Brain microvascular endothelial cell (primary cell): ENCODE results near the gene DDX25.

Source experiments
- DNase-seq: peaks from one replicate; pipeline ENCODE4 v3.0.0-alpha.2; 2020
- H3K27ac ChIP-seq: fragments of 250-450 bp; sonication (Bioruptor Pico); 2 replicates; pipeline ENCODE4 v1.5.1; 2020; ENCODE audit warnings: mild to moderate bottlenecking, moderate library complexity
- H3K27me3 ChIP-seq: fragments of 250-450 bp; sonication (Bioruptor Pico); replicated peaks from 2 replicates; pipeline ENCODE4 v1.5.1; 2020; ENCODE audit warnings: mild to moderate bottlenecking
- H3K36me3 ChIP-seq: fragments of 250-450 bp; sonication (Bioruptor Pico); replicated peaks from 2 replicates; pipeline ENCODE4 v1.5.1; 2020; ENCODE audit warnings: mild to moderate bottlenecking
- H3K4me3 ChIP-seq: 2 replicates; pipeline ENCODE4 v1.5.1; 2011; ENCODE audit warnings: low read depth, mild to moderate bottlenecking, control low read depth, low read length, moderate library complexity
- CTCF ChIP-seq: IDR thresholded peaks from 2 replicates; pipeline ENCODE4 v1.5.1; 2011; ENCODE audit warnings: low read depth, mild to moderate bottlenecking, moderate library complexity, low read length, control low read depth, inconsistent platforms; ENCODE audit errors: missing control alignments
- in situ Hi-C: cut with HindIII; loops from 2 replicates; pipeline ENCODE4 v1.10.0; 2017; ENCODE audit warnings: low sequenced_read_pairs, low pct_ligation_motif_present

The DDX25 gene

GRCh38 chr11:125952559-125952958 lies 48.3 kb downstream of the DDX25 start:
- Histone ChIP-seq H3K4me3 (no peak overlapping the region), H3K27me3 (no peaks in the 10 kb centered on the region), H3K27ac (no peak overlapping the region), H3K36me3 (no peaks in the 10 kb centered on the region)
- in situ Hi-C loops = no loop called here
- DNase-seq = no peak
- no peak for TF ChIP-seq CTCF

- Histone ChIP-seq H3K27ac (no peak overlapping the region), H3K4me3 (no peak overlapping the region), H3K36me3 (no peaks in the 10 kb centered on the region), H3K27me3 (no peaks in the 10 kb centered on the region)
- DNase-seq = no peak
- no peak for TF ChIP-seq CTCF
- in situ Hi-C loops = no loop called here
These were observed 48.7 kb downstream of the DDX25 start for GRCh38 chr11:125952973-125953372.

- no peak overlapping the region for H3K27ac ChIP-seq
- no peak for DNase-seq
- no peaks in the 10 kb centered on the region for H3K27me3 ChIP-seq
- in situ Hi-C loops = no loop called here
- H3K36me3 ChIP-seq = no peaks in the 10 kb centered on the region
- TF ChIP-seq CTCF = no peak
- H3K4me3 ChIP-seq = no peak overlapping the region
These were observed 49.2 kb downstream of the DDX25 start for GRCh38 chr11:125953401-125953935.

- H3K27me3 ChIP-seq = no peaks in the 10 kb centered on the region
- TF ChIP-seq CTCF = no peak
- H3K4me3 ChIP-seq = no peak overlapping the region
- no peak for DNase-seq
- H3K27ac ChIP-seq = no peak overlapping the region
- no peaks in the 10 kb centered on the region for H3K36me3 ChIP-seq
- in situ Hi-C loops = no loop called here
These were observed 50.0 kb downstream of the DDX25 start for GRCh38 chr11:125954123-125954944.

- no peaks in the 10 kb centered on the region for H3K27me3 ChIP-seq
- H3K4me3 ChIP-seq = no peak overlapping the region
- H3K36me3 ChIP-seq = no peaks in the 10 kb centered on the region
- in situ Hi-C loops = no loop called here
- no peak overlapping the region for H3K27ac ChIP-seq
- no peak for TF ChIP-seq CTCF
- DNase-seq = no peak
These were observed 50.8 kb downstream of the DDX25 start for GRCh38 chr11:125954945-125955640.
